Progenitor cell of endocrine pancreas (in vitro differentiated cells): ENCODE measurements around the gene HEATR3. TPM values are rescaled to one million over a fixed set of nuclear protein-coding genes. Genes with fewer than 3 reads are reported as not detected.

Source experiments
- DNase-seq: peaks from one replicate; pipeline ENCODE4 v3.0.0; 2021; ENCODE audit warnings: low spot score; ENCODE audit not compliant: unreplicated experiment
- H3K27ac Mint-ChIP-seq: 2 replicates; pipeline ENCODE4 v1.8.0; 2021; ENCODE audit warnings: mild to moderate bottlenecking, moderate library complexity, mixed read lengths
- H3K27me3 Mint-ChIP-seq: 2 replicates; pipeline ENCODE4 v1.8.0; 2021; ENCODE audit warnings: mixed read lengths
- H3K36me3 Mint-ChIP-seq: 2 replicates; pipeline ENCODE4 v1.8.0; 2022; ENCODE audit warnings: mixed read lengths; ENCODE audit not compliant: insufficient read depth
- H3K4me1 Mint-ChIP-seq: 2 replicates; pipeline ENCODE4 v1.8.0; 2021; ENCODE audit warnings: low read depth, mixed read lengths
- H3K4me3 Mint-ChIP-seq: 2 replicates; pipeline ENCODE4 v1.8.0; 2021; ENCODE audit warnings: low read depth, mild to moderate bottlenecking, moderate library complexity, mixed read lengths
- H3K9me3 Mint-ChIP-seq: 2 replicates; pipeline ENCODE4 v1.8.0; 2021; ENCODE audit warnings: low read depth, mixed read lengths
- CTCF ChIP-seq: fragments of 200-600 bp; sonication (generic); IDR thresholded peaks from one replicate; pipeline ENCODE4 v1.5.0; 2021; ENCODE audit warnings: antibody characterized with exemption, mild to moderate bottlenecking; ENCODE audit not compliant: unreplicated experiment
- total RNA-seq: library from RNA; stranded (reverse); gene quantifications from 2 replicates; pipeline ENCODE4 v1.2.1, GENCODE V29; 2021

HEATR3 gene
- total RNA-seq, 1 donor from 2014 or later = 18.1 TPM

- peaks cover 12% of the 10 kb centered on the region for H3K27me3 Mint-ChIP-seq
- DNase-seq = no peak
- no peaks in the 10 kb centered on the region for H3K9me3 Mint-ChIP-seq
- no peaks in the 10 kb centered on the region for H3K36me3 Mint-ChIP-seq
- no peak for TF ChIP-seq CTCF
- peaks cover 8% of the 10 kb centered on the region for H3K4me1 Mint-ChIP-seq
- no peak overlapping the region for H3K27ac Mint-ChIP-seq
- H3K4me3 Mint-ChIP-seq = no peak overlapping the region
These were observed 22.4 kb upstream of the HEATR3 start for GRCh38 chr16:50043358-50043757.

GRCh38 chr16:50045412-50045811, 20.4 kb upstream of the HEATR3 start:
- Mint-ChIP-seq H3K27me3 (peaks cover 12% of the 10 kb centered on the region), H3K9me3 (no peaks in the 10 kb centered on the region), H3K27ac (no peak overlapping the region), H3K4me1 (peaks cover 1% of the 10 kb centered on the region), H3K4me3 (no peak overlapping the region), H3K36me3 (no peaks in the 10 kb centered on the region)
- TF ChIP-seq CTCF = no peak
- DNase-seq = no peak

GRCh38 chr16:50046853-50047252, 18.9 kb upstream of the HEATR3 start:
- DNase-seq = no peak
- Mint-ChIP-seq H3K4me3 (no peak overlapping the region), H3K27ac (no peak overlapping the region), H3K27me3 (peaks cover 15% of the 10 kb centered on the region), H3K4me1 (peaks cover 1% of the 10 kb centered on the region), H3K36me3 (no peaks in the 10 kb centered on the region), H3K9me3 (no peaks in the 10 kb centered on the region)
- TF ChIP-seq CTCF = no peak

- no peak for DNase-seq
- H3K9me3 Mint-ChIP-seq = no peaks in the 10 kb centered on the region
- H3K4me3 Mint-ChIP-seq = no peak overlapping the region
- no peak for TF ChIP-seq CTCF
- peaks cover 12% of the 10 kb centered on the region for H3K27me3 Mint-ChIP-seq
- H3K36me3 Mint-ChIP-seq = no peaks in the 10 kb centered on the region
- peaks cover 1% of the 10 kb centered on the region for H3K4me1 Mint-ChIP-seq
- H3K27ac Mint-ChIP-seq = no peak overlapping the region
These were observed 17.9 kb upstream of the HEATR3 start for GRCh38 chr16:50047864-50048263.

GRCh38 chr16:50050802-50051201, 15.0 kb upstream of the HEATR3 start:
- no peak for DNase-seq
- H3K36me3 Mint-ChIP-seq = no peaks in the 10 kb centered on the region
- H3K4me3 Mint-ChIP-seq = no peak overlapping the region
- no peak for TF ChIP-seq CTCF
- H3K9me3 Mint-ChIP-seq = peaks cover 4% of the 10 kb centered on the region
- H3K27me3 Mint-ChIP-seq = peaks cover 6% of the 10 kb centered on the region
- no peaks in the 10 kb centered on the region for H3K4me1 Mint-ChIP-seq
- H3K27ac Mint-ChIP-seq = no peak overlapping the region

GRCh38 chr16:50056226-50056625, 9.5 kb upstream of the HEATR3 start:
- peaks cover 8% of the 10 kb centered on the region for H3K9me3 Mint-ChIP-seq
- H3K27me3 Mint-ChIP-seq = peaks cover 2% of the 10 kb centered on the region
- H3K27ac Mint-ChIP-seq = no peak overlapping the region

More at GRCh38 chr16:50056226-50056625, 9.5 kb upstream of the HEATR3 start:
- no peaks in the 10 kb centered on the region for H3K4me1 Mint-ChIP-seq
- no peak for DNase-seq
- TF ChIP-seq CTCF = no peak
- H3K36me3 Mint-ChIP-seq = no peaks in the 10 kb centered on the region
- no peak overlapping the region for H3K4me3 Mint-ChIP-seq
